ENCODE results near the gene SULT4A1. TPM values are rescaled to one million over a fixed set of nuclear protein-coding genes. Genes with fewer than 3 reads are reported as not detected.

SULT4A1 gene
- total RNA-seq, 4 donors from 2014 or later, result 2.1 TPM; not detected in 3

- no peaks in the 10 kb centered on the region for H3K36me3 ChIP-seq
- H3K4me3 ChIP-seq, result no peak overlapping the region
- no peak for DNase-seq
- no peaks in the 10 kb centered on the region for H3K9me3 ChIP-seq
- no peak overlapping the region for H3K27ac ChIP-seq
- no peaks in the 10 kb centered on the region for H3K4me1 ChIP-seq
- TF ChIP-seq, protein P1, sequence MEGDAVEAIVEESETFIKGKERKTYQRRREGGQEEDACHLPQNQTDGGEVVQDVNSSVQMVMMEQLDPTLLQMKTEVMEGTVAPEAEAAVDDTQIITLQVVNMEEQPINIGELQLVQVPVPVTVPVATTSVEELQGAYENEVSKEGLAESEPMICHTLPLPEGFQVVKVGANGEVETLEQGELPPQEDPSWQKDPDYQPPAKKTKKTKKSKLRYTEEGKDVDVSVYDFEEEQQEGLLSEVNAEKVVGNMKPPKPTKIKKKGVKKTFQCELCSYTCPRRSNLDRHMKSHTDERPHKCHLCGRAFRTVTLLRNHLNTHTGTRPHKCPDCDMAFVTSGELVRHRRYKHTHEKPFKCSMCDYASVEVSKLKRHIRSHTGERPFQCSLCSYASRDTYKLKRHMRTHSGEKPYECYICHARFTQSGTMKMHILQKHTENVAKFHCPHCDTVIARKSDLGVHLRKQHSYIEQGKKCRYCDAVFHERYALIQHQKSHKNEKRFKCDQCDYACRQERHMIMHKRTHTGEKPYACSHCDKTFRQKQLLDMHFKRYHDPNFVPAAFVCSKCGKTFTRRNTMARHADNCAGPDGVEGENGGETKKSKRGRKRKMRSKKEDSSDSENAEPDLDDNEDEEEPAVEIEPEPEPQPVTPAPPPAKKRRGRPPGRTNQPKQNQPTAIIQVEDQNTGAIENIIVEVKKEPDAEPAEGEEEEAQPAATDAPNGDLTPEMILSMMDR (IDR thresholded peaks at IDR 0.05), result no peak
- no peak for TF ChIP-seq POLR2A (IDR thresholded peaks at IDR 0.05)
- intact Hi-C loops (cut with DNase I; ENCODE audit: low total_unique reads), result no loop called here
- no peaks in the 10 kb centered on the region for H3K27me3 ChIP-seq
Observed at GRCh38 chr22:43851058-43851978, 11.0 kb downstream of the SULT4A1 start.

- intact Hi-C loops (cut with DNase I; ENCODE audit: low total_unique reads), result no loop called here
- H3K27me3 ChIP-seq, result no peaks in the 10 kb centered on the region
Observed at GRCh38 chr22:43850529-43850928, 11.8 kb downstream of the SULT4A1 start.

DNA sequence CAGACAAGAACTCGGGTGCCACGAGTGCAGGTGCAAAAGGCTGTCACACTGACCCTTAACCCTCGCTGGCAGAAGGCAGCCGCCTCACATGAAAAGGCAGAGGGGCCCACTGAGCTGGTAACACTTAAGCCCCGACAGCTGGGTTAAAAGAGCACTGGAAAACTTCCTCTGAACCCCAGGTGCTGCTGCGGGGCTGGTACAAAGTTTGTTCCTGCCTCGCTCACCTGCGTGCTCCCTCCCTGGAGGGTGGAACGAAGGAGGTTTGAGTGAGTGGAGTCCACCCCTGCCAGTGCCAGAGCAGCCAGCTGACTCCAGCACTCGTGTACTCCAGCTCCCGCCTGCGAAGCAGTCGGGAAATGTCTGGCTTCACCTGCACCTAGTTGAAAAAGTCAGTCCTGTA is 12.6 kb downstream of the SULT4A1 start:
- TF ChIP-seq POLR2A (IDR thresholded peaks at IDR 0.05), result no peak
- TF ChIP-seq, protein P1 (IDR thresholded peaks at IDR 0.05), result no peak
- DNase-seq, result no peak
- Histone ChIP-seq H3K9me3 (no peaks in the 10 kb centered on the region), H3K4me1 (no peaks in the 10 kb centered on the region), H3K36me3 (no peaks in the 10 kb centered on the region), H3K27ac (no peak overlapping the region), H3K4me3 (no peak overlapping the region), H3K27me3 (no peaks in the 10 kb centered on the region)
- intact Hi-C loops (cut with DNase I; ENCODE audit: low total_unique reads), result no loop called here

More at GRCh38 chr22:43850529-43850928, 11.8 kb downstream of the SULT4A1 start:
- no peaks in the 10 kb centered on the region for H3K4me1 ChIP-seq
- DNase-seq, result no peak
- H3K27ac ChIP-seq, result no peak overlapping the region
- no peaks in the 10 kb centered on the region for H3K36me3 ChIP-seq
- no peak for TF ChIP-seq POLR2A (IDR thresholded peaks at IDR 0.05)
- TF ChIP-seq, protein P1 (IDR thresholded peaks at IDR 0.05), result no peak
- no peak overlapping the region for H3K4me3 ChIP-seq
- H3K9me3 ChIP-seq, result no peaks in the 10 kb centered on the region

DNA sequence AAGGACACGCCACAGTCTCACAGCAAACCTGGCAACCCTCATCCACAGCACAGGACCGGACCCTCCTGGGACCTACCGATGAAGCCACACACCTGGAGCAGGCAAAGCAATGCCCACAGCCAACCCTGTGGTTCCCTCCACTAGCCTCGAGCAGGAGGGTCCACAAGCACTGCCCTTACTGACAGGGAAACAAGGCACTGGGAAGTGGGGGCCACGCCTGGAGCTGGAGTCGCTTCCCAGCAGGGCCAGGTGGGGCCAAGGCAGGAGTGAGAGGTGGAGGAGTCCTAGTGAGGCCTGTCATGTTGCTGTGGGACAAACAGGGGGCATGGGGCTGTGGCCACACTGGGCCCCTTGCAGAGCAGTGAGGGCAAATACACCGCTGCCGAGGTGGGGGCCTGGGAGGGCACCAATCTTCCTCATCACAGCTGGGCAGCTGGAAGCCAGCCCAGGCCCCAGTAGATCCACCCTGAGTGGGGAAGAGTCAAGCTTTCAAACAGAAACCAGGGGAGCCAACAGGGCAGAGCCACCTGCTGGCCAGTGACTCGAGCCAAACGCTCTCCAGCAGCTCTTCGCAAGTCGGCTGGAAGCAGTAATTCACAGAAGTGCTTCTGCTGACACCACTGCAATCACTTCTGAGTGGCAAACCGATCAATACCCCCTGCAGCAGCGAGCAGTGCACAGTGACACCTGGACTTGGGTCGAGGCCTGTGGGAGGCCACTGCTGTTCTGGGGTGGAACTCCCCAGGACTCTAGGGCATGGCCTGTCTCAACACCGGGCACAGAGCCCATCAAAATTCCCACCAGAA is 13.7 kb downstream of the SULT4A1 start:
- no peak for DNase-seq
- intact Hi-C loops (cut with DNase I; ENCODE audit: low total_unique reads), result no loop called here
- no peaks in the 10 kb centered on the region for H3K27me3 ChIP-seq
- H3K4me3 ChIP-seq, result no peak overlapping the region
- no peak overlapping the region for H3K27ac ChIP-seq
- H3K4me1 ChIP-seq, result no peaks in the 10 kb centered on the region
- no peaks in the 10 kb centered on the region for H3K9me3 ChIP-seq
- no peaks in the 10 kb centered on the region for H3K36me3 ChIP-seq
- TF ChIP-seq, protein P1 (IDR thresholded peaks at IDR 0.05), result peak in 1 of 4 experiments; percentile 12
- TF ChIP-seq POLR2A (IDR thresholded peaks at IDR 0.05), result no peak
